NCI-H82 (cell line): ENCODE measurements around the gene FRYL.
"Not testable (repeated sequence)": the region's sequence is repeated elsewhere in the genome, so short reads cannot be mapped to it uniquely, and the experiment has no call there.

Experiments used
- DNase-seq: peaks from one replicate; lab custom pipeline; 2025; lab: John Stamatoyannopoulos, UW

FRYL gene

DNA sequence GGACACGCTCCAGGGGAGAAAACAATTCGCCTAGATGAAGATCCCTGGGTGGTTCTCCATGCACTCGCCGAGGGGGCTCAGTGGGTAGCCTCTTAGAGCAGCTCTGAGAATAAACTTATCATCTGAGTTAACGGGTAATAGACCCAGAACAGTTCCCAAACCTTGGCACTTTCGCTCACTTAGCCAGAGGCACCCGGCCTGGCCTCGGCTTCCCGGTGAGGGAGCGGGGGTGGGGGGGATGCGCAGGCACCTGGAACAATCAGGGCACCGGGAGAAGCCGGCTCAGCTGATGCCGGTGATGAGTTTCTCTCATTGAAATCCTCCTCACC is 290.4 kb downstream of the FRYL start:
- DNase-seq: no peak

DNA sequence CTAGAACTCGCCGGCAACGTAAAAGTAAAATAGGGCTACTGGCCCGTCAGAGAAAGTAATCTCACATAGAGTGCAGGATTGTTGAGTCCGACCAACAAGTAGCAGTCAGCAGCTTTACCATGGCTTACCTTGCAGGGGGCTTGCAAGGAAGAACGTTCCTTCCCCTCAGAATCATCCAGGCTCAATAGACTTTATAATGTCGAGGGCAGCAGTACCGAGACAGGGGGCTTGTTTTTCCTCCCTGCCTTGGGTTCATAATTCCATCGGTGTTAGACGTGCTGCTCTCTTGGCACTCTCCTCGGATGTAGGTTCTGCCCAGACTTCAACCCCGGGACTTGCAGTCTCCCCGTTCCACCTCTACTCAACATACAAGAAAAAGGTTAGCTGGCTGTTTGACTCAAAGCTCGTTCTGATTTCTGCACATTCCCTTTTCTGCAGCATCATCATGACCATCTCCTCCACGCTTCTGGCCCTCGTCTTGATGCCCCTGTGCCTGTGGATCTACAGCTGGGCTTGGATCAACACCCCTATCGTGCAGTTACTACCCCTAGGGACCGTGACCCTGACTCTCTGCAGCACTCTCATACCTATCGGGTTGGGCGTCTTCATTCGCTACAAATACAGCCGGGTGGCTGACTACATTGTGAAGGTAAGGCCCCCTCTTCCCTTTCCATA is 295.4 kb downstream of the FRYL start:
- DNase-seq: peak; percentile 51

DNA sequence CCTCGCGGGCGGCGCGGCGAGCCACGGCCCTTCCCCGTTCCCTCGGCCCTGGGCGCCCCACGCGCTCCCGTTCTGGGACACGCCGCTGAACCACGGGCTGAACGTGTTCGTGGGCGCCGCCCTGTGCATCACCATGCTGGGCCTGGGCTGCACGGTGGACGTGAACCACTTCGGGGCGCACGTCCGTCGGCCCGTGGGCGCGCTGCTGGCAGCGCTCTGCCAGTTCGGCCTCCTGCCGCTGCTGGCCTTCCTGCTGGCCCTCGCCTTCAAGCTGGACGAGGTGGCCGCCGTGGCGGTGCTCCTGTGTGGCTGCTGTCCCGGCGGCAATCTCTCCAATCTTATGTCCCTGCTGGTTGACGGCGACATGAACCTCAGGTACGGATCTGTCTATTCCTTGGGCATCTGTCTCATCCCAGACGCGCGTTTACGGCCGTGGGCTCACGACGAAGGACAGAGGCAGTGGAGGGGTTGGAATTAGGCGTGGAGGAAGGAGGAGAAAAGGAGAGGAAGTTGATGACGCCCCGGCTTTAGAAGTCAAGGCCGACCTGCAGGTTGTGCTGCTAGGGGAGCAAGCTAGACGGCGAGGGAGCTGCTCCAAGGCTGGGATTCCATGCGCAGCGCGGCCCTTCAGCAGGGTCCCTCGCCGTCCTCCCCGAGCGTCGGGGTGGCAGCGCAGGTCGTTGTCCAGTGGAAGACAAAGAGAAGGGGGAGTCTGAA is 296.1 kb downstream of the FRYL start:
- DNase-seq: peak; percentile 53

DNA sequence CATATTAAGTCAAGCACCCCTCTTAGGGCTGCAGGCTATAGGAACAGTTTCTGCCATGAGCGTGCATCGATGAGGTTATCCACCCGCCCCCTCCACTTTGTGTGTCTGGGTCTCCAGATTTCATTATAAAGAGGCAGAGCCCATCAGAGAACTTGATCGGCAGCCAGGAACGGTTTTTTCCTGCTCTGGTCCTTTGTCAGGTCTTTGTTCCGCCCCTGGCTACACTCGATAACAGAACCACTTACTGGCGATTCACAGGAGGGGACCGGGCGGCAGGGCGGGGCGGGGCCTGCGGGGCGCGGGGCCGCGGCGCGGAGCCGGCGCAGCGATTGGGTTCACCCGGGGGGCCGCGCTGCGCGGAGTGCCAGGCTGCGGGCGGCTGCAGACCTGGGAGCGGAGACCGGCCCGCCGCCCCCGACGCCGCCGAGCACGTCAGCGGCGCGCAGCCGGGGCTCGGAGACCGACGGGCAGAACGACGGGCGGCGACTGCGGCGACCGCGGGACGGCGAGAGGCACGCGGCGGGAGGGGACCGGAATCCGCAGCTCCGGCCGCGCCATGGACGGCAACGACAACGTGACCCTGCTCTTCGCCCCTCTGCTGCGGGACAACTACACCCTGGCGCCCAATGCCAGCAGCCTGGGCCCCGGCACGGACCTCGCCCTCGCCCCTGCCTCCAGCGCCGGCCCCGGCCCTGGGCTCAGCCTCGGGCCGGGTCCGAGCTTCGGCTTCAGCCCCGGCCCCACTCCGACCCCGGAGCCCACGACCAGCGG is 296.9 kb downstream of the FRYL start, which contains the start of gene SLC10A4:
Gene SLC10A4 (plus strand): TSS at position 338 of the 771 bp plus-strand sequence. CDS start 219 bp downstream, at position 557.
- DNase-seq: peak; percentile 47

DNA sequence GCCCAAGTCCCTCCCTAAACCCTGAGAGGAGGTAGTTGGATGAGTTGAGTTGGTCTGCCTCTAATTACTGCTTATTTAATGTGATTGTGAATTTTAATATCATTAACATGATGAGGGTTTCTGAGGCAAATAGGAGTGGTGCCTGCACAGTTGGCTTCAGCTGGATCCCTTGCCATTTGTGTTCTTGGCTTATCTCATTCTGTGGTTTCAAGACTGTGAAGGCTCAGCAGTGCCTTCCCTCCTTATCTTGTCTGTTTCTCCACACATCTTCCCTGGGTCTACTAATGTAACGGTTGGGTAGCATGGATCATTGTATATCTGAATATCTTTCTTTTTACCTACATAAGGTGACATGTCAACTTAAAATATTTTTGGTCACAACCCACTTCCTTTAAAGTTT is 298.5 kb downstream of the FRYL start:
- no peak for DNase-seq

DNA sequence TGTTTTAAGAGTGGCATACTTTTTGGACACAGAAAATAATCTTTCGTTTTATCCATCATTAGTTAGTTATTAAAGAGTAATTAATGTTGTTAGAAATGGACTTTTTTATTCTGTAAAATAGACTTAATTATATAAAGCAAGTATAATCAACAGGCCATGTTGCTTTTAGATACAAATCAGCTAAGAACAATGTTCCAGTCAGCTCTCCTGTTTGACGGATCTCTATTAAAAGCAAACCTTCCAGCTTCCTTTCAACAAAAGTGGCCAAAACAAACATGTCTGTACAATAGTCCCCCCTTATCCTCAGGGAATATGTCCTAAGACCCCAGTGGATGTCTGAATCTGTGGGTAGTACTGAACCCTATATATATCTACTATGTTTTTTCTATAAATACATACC is 301.8 kb downstream of the FRYL start:
- no peak for DNase-seq

DNA sequence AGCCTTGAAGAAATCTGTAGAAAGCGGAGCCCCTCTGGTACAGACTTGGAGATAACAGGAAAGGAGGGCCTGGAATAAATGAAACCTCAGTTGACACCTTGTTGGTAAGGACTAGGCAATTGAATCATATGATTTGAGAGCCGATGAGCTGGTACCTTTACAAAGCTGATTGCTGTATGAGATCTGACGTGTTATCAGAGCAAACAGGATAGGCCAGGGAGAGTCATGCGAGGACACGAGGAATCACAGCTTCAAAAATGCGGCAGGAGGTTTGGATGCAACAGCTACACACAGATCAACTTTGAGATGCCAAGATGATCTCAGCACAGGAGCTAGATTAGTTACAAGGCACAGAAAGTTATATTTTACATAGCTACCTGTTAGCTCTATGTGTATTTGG is 304.3 kb downstream of the FRYL start:
- peak; percentile 10 for DNase-seq

DNA sequence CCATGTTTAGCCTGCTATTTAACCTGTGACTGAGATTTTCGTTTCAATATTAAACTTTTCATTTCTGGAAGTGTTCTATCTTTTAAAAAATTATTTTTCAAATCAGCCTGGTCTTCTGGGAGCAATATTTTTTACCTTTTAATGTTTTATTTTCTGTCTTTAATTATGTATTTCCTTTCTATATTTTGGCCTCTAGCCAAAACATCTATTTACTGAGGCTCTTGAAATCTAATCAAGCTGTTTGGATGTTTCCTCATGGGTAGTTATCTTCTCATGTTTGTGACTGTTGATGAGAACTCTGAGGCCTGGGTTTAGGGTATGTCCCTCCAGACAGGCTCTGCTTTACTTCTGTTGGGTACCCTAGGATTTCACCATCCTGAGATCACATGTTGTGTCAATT is 307.3 kb downstream of the FRYL start:
- no peak for DNase-seq

DNA sequence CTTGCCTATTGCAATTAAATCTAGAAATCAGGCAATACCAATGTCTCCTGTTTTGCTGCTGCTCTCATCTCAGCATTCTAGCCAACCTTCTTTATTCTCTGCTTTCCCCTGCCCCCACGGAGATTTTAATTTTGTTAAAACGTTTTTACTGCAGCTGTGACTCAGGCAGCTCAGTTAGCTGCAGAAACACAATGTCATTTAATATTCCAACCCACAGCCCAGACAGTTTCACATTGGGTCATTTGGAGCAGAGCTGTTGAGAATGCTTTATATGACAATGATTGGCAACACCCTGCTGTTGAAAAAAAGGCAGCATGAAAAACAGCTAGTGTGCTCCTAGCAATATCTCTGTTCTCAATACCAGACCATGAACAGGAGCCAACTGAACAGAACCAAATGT is 309.5 kb downstream of the FRYL start:
- peak; percentile 38 for DNase-seq

DNA sequence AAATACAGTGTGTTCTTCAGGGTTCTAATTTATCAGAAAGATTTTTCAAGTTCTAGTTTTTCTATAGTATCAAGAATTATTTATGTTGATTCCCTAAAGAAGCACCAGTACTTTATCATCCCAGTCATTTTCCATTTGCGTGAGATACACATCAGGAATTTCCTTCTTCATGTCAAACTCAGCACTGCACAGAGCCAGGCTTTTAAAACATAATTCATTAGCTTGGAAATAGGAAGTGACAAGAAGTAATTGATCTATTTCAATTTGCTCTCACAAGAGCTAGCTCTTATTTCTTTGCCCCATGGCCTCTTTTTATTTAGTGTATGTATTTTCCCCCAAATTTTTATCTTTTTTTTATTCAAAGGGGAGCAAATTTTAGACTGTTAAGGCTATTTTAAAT is 309.9 kb downstream of the FRYL start:
- DNase-seq: no peak

DNA sequence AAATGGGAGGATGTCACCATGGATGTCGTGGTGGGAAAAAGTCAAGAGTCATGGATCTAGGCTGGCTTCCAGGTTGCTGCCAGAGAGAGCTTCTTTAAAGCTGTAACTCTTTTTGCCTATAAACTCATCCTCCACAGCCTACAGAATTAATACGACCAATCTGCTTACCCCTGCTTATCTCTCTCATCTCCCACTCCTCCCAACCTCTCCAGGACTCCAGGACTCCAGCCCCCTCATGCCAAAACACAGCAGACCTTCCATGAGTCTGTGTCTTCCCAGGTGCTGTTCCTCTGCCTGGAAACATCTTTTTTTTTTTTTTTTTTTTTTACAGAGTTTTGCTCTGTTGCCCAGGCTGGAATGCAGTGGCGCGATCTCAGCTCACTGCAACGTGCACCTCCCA is 312.2 kb downstream of the FRYL start:
- peak; percentile 82 for DNase-seq

DNA sequence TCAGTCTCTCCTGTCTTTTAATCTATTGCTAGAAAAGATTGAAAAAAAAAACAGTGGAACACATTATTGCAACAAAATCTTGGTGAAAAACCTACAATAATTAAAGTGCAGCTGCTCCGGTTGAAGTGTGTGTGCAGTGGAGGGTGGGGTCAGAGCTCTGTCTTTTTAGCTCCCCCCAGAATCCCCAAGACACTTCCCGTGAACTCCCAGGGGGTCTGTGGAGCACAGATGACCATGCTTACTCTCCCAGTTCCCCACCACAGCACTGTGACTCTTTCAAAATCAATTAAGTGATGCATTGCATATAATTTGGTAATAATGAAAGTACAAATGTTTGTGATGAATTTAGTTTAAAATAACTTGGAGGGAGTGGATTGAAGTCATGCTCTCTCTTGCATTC is 312.6 kb downstream of the FRYL start:
- DNase-seq: peak; percentile 48

DNA sequence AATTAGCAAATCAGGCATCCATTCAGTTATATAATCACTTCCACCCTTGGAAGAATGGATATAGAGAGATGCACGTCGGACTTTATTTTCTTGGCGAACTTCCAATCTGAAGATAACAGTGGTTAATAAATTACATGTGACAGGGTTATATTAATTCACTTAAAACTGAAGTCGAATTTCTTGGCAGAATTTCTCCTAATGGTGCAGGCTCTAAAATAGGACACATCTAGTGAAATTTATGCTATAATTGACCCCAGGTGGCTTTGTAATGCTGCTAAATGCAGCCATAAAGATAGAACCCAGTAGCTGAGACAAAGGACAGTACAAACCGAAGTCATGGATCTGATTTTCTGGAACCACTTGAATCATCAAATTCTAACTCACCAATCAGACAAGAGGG is 317.7 kb downstream of the FRYL start:
- DNase-seq: no peak

DNA sequence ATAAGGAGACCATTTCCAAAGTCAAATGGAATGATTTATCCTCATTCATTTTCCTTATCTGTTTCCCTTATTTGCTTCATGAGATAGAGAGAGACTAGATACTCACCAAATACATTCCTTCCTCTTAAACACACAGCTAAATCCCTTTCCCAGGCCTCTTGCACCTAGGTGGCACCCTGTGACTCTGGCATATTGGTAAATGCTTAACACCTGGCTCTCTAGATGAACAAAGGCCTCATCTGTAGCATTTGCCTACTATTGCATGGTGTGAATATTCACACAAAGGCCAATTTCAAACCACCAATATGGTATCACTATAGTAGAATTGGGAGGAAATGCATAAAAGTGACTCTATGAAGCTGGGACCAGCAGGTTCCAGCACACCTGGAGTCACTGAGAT is 319.1 kb downstream of the FRYL start:
- DNase-seq: no peak

DNA sequence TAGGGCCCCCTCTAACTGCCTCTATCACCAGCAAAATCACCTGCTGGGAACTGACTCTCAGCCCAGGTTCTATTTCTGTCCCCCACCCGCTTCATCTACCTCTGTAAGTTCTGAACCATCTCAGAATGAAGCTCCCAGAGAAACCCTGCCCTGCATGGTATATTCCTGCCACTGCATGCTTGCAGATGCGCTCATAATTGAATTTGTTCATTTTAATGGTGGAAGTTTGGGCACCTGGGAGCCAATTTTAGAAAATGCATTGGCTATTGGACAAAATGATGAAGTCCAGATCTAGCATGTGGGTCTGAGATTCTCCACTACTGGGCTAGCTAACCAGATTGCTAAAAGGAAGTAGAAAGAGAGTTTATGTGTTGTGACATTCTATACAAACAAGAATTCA is 325.5 kb downstream of the FRYL start:
- no peak for DNase-seq

DNA sequence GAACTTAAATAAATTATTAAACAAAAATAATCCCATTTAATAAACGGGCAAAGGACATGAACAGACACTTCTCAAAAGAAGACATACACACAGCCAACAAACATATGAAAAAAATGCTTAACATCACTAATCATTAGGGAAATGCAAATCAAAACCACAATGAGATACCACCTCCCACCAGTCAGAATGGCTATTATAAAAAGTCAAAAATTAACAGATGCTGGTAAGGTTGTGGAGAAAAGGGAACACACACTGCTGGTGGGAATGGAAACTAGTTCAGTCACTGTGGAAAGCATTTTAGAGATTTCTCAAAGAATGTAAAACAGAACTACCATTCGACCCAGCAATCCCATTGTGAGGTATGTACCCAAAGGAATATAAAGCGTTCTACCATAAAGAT is 328.4 kb downstream of the FRYL start:
- not testable (repeated sequence) for DNase-seq

DNA sequence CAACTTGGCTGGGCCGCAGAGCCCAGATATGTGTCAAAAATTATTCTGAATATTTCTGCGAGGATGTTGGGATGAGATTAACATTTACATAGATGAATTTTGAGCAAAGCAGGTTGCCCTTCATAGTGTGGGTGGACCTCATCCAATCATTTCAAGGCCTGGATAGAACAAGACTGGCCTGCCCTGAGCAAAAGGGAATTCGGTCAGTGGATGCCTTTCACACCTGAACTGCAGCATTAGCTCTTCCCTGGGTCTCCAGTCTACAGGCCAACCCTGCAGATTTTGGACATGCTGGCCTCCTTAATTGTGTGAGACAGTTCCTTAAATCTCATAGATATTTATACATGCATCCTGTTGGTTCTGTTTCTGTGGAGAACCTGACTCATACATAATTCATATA is 329.3 kb downstream of the FRYL start:
- no peak for DNase-seq

DNA sequence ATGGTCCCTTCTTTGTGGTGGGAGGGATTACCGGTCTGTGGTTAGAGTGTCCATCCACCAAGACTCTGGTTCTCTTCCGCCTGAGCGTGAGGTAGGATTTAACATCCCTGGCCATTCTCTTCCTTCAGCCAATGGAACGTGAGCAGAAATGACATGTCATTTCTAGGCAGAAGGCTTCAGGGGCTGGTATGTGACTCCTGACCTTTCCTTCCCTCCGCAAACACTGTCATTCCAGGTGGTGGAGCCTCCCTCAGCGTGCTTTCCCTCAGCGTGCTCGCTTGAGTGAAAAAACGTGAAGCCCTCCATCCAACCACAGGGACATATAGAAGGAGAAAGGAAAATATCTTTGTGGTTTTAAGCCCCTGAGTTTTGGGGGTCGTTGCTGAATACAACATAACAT is 330.9 kb downstream of the FRYL start:
- no peak for DNase-seq
